ENCODE measurements around the gene SCML1.

SCML1 gene

DNA sequence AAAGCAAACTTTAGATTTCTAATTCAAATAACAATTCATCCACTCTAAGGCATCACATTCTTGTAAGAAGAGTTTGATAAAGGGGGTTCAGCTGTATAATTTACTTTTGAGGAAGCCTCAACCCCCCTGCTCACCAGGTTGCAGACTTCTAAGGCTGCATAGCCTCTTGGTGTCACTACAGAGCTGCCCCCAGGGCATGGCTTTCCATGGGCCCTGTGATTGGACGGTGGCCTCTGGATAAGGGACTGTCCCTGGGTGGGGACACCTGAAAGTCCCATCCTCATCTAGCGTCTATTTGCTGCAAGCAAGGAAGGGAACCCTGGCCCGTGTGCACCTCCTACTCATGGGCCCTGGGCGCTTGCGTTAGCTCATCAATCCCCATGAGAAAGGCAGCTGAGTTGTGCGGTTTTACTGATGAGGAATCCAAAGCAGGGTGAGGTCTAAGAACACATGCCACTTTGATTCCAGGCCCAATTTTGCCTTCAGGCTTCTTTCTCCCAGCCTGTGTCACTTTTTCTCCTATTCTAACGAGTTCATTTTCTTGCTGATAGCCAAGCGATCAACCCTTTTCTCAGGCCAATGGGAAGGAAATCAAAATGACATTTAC lies 51.8 kb downstream of the SCML1 start:
- no peak for DNase-seq (ENCODE audit: low spot score)

- no peak for DNase-seq (ENCODE audit: low spot score)
These were observed 55.5 kb downstream of the SCML1 start for GRCh38 chrX:17792826-17793225.

GRCh38 chrX:17798921-17799320 lies 61.6 kb downstream of the SCML1 start:
- no peak for DNase-seq (ENCODE audit: low spot score)

- DNase-seq (ENCODE audit: low spot score), result no peak
These were observed 64.1 kb downstream of the SCML1 start for GRCh38 chrX:17801431-17801830.

GRCh38 chrX:17802756-17803155 lies 65.5 kb downstream of the SCML1 start:
- no peak for DNase-seq (ENCODE audit: low spot score)

- DNase-seq (ENCODE audit: low spot score), result no peak
These were observed 66.2 kb downstream of the SCML1 start for GRCh38 chrX:17803449-17803848.
